Measurements from ENCODE around the gene UPF3A.
A peak's percentile ranks its signal among the peaks of the same experiment; 100 is the strongest.
"Not testable (repeated sequence)": the region's sequence is repeated elsewhere in the genome, so short reads cannot be mapped to it uniquely, and the experiment has no call there.

UPF3A gene

GRCh38 chr13:114328595-114328994 lies 47.2 kb downstream of the UPF3A start:
- no peak for DNase-seq
- intact Hi-C loops (cut with DNase I), result no loop called here

- intact Hi-C loops (cut with DNase I), result no loop called here
- DNase-seq, result no peak
Measured at GRCh38 chr13:114330086-114330485, 48.7 kb downstream of the UPF3A start.

GRCh38 chr13:114333881-114334280 lies 52.5 kb downstream of the UPF3A start:
- DNase-seq; intact Hi-C loops (cut with DNase I): not testable (repeated sequence)

- no peak for DNase-seq
- intact Hi-C loops (cut with DNase I), result no loop called here
Measured at GRCh38 chr13:114334305-114335053, 53.1 kb downstream of the UPF3A start.

GRCh38 chr13:114336457-114336856 lies 55.1 kb downstream of the UPF3A start:
- DNase-seq; intact Hi-C loops (cut with DNase I): not testable (repeated sequence)

- intact Hi-C loops (cut with DNase I), result no loop called here
- DNase-seq, result no peak
Measured at GRCh38 chr13:114338959-114339358, 57.6 kb downstream of the UPF3A start.

GRCh38 chr13:114339857-114340534 lies 58.6 kb downstream of the UPF3A start:
- intact Hi-C loops (cut with DNase I), result no loop called here
- DNase-seq, result peak in 1 of 10 donors; percentile 72

GRCh38 chr13:114341003-114341777 lies 59.8 kb downstream of the UPF3A start:
- intact Hi-C loops (cut with DNase I), result no loop called here
- DNase-seq, result no peak

GRCh38 chr13:114347256-114347655 lies 65.9 kb downstream of the UPF3A start:
- intact Hi-C loops (cut with DNase I); DNase-seq: not testable (repeated sequence)

- intact Hi-C loops (cut with DNase I), result not testable (repeated sequence)
- peak in 1 of 10 donors; percentile 82 for DNase-seq
Measured at GRCh38 chr13:114352763-114353162, 71.4 kb downstream of the UPF3A start.

GRCh38 chr13:114353382-114353781 lies 72.0 kb downstream of the UPF3A start:
- intact Hi-C loops (cut with DNase I); DNase-seq: not testable (repeated sequence)
